Activated naive CD8-positive, alpha-beta T cell treated with anti-CD3 and anti-CD28 coated beads for 36 hours (primary cell): ENCODE results near the gene HDAC4. TPM values are rescaled to one million over a fixed set of nuclear protein-coding genes. Genes with fewer than 3 reads are reported as not detected.

ENCODE experiments used
- DNase-seq: peaks from one replicate; pipeline ENCODE4 v3.0.0; 2021
- H3K27ac Mint-ChIP-seq: one replicate; pipeline ENCODE4 v1.8.0; 2022; ENCODE audit warnings: mild to moderate bottlenecking, moderate library complexity, mixed read lengths
- H3K27me3 Mint-ChIP-seq: one replicate; pipeline ENCODE4 v1.8.0; 2022; ENCODE audit warnings: mild to moderate bottlenecking, mixed read lengths
- H3K36me3 Mint-ChIP-seq: one replicate; pipeline ENCODE4 v1.8.0; 2021; ENCODE audit warnings: mild to moderate bottlenecking, mixed read lengths
- H3K4me1 Mint-ChIP-seq: one replicate; pipeline ENCODE4 v1.8.0; 2021; ENCODE audit warnings: mixed read lengths
- H3K4me3 Mint-ChIP-seq: one replicate; pipeline ENCODE4 v1.8.0; 2022; ENCODE audit warnings: mild to moderate bottlenecking, moderate library complexity, mixed read lengths
- H3K9me3 Mint-ChIP-seq: one replicate; pipeline ENCODE4 v1.8.0; 2022; ENCODE audit warnings: mixed read lengths
- total RNA-seq, 2 experiments: library from RNA; stranded (reverse); gene quantifications; one replicate each; pipeline ENCODE4 v1.2.3, GENCODE V29; 2021

Gene HDAC4
- total RNA-seq, 2 experiments from 2014 or later: 19.1 to 20.2 TPM

GRCh38 chr2:239128706-239129105 is 272.1 kb downstream of the HDAC4 start:
- peaks cover 26% of the 10 kb centered on the region for H3K36me3 Mint-ChIP-seq
- no peaks in the 10 kb centered on the region for H3K27me3 Mint-ChIP-seq
- no peak for DNase-seq
- no peak overlapping the region for H3K27ac Mint-ChIP-seq
- no peak overlapping the region for H3K4me3 Mint-ChIP-seq
- peaks cover 1% of the 10 kb centered on the region for H3K9me3 Mint-ChIP-seq
- H3K4me1 Mint-ChIP-seq: no peaks in the 10 kb centered on the region

DNA sequence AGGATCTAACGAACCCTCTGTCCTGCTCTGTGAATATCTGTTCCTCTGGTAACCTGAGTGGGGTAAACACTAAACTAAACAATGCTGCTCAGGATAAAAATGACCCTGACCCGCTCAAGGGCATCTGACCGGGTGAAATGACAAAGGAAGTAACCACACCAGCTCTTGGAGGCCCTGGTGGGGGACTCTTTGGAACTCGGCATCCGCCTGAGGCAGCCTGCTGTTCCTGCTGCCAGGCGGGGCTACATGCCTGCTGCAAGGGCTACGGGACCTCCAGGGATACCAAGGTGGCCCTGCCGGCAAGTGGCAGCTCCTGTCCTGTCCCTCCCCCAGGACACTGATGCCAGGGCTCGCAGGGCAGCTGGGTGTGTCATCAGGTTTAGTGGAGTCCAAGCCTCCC is 273.3 kb downstream of the HDAC4 start:
- Mint-ChIP-seq H3K27me3 (no peaks in the 10 kb centered on the region), H3K27ac (no peak overlapping the region), H3K9me3 (peaks cover 1% of the 10 kb centered on the region), H3K4me3 (no peak overlapping the region), H3K36me3 (peaks cover 16% of the 10 kb centered on the region), H3K4me1 (no peaks in the 10 kb centered on the region)
- DNase-seq: no peak

- Mint-ChIP-seq H3K4me3 (no peak overlapping the region), H3K27me3 (no peaks in the 10 kb centered on the region), H3K9me3 (peaks cover 1% of the 10 kb centered on the region)
Measured at GRCh38 chr2:239125726-239126675, 274.8 kb downstream of the HDAC4 start.

GRCh38 chr2:239124152-239124899 is 276.5 kb downstream of the HDAC4 start:
- no peaks in the 10 kb centered on the region for H3K27me3 Mint-ChIP-seq
- peaks cover 4% of the 10 kb centered on the region for H3K4me1 Mint-ChIP-seq
- no peak overlapping the region for H3K4me3 Mint-ChIP-seq
- no peak overlapping the region for H3K27ac Mint-ChIP-seq
- DNase-seq: no peak
- H3K9me3 Mint-ChIP-seq: peaks cover 1% of the 10 kb centered on the region
- peaks cover 13% of the 10 kb centered on the region for H3K36me3 Mint-ChIP-seq

More at GRCh38 chr2:239125726-239126675, 274.8 kb downstream of the HDAC4 start:
- Mint-ChIP-seq H3K36me3 (peaks cover 13% of the 10 kb centered on the region), H3K27ac (peak overlapping the region; percentile 29), H3K4me1 (no peaks in the 10 kb centered on the region)
- DNase-seq: no peak

DNA sequence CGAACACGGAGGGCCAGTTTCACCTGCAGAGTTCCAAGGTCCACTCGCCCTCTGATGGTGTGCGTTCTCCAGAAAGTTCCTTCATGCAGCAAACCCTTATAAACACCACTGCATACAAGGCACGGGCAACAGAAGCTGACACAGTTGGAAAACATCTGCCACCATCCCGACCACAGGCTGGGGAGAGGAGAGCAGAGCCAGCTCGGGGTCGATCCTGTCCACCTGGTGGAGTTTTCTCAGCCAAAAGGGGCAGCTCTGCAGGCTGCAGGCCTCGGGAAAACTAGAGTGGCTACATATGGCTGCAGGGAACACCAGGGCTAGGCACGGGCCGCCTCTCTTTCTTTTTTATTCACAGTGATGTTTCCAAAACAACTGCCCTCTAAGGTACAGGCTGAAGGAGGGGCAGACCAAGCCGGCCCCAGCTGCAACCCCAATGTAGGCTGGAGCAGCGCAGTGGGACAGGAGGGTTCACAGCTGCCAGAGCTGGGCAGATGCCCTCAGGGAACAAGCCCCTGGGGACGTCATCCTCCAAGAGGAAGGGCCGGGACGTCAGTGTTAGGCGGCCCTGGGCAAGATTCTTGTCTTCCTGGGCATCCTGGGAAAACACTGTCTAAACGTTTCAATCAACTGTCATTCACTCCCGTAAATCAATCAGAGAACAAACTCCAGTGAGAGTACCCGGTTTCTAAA is 278.3 kb downstream of the HDAC4 start:
- Mint-ChIP-seq H3K27me3 (no peaks in the 10 kb centered on the region), H3K4me1 (peaks cover 15% of the 10 kb centered on the region), H3K4me3 (no peak overlapping the region), H3K27ac (no peak overlapping the region), H3K36me3 (peaks cover 13% of the 10 kb centered on the region), H3K9me3 (peaks cover 1% of the 10 kb centered on the region)
- no peak for DNase-seq

DNA sequence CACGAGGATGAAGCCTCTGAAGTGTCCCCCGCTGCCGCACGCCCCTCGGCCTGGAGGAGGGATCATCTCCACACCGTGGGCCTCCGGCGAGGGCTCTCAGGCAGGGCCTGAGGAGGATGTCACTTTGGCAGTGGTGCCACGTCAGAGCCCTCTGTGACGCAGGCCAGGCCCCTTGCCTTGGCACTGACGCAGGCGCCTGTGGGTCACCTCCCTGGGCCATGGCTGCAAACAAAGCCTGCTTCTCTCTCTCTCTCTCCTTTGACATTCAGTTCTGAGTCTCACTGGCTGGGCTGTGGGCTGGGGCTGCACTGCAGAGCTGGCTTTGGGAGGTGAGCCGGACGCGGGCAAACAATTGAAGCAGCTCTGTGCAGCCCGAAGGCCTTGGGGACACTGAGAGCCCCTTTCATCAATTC is 279.2 kb downstream of the HDAC4 start:
- peaks cover 1% of the 10 kb centered on the region for H3K9me3 Mint-ChIP-seq
- peaks cover 13% of the 10 kb centered on the region for H3K36me3 Mint-ChIP-seq
- H3K4me3 Mint-ChIP-seq: no peak overlapping the region
- peaks cover 15% of the 10 kb centered on the region for H3K4me1 Mint-ChIP-seq
- DNase-seq: no peak
- H3K27me3 Mint-ChIP-seq: no peaks in the 10 kb centered on the region
- H3K27ac Mint-ChIP-seq: no peak overlapping the region

DNA sequence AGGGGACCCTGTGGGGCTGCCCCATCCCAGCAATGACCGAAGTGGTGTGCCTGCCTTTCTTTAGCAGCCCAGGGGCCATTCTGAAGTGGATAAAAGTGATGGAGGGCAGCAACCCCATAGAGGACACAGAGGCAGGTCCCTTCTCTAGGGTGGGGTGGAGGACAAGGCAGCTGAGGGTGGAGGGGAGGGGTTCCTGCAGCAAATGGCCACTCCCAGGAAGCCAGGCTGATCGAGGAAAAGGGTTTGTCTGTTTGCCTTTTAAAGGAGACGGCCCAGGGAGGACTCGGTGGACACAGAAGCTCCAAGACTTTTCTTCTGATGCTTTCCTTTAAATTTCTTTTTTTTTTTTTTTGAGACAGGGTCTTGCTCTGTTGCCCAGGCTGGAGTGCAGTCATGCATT is 280.2 kb downstream of the HDAC4 start:
- Mint-ChIP-seq H3K9me3 (peaks cover 1% of the 10 kb centered on the region), H3K4me1 (peaks cover 15% of the 10 kb centered on the region)

GRCh38 chr2:239119346-239120126 is 281.3 kb downstream of the HDAC4 start:
- DNase-seq: no peak
- Mint-ChIP-seq H3K36me3 (peaks cover 3% of the 10 kb centered on the region), H3K27me3 (no peaks in the 10 kb centered on the region), H3K4me1 (peaks cover 15% of the 10 kb centered on the region), H3K9me3 (no peaks in the 10 kb centered on the region), H3K4me3 (no peak overlapping the region), H3K27ac (no peak overlapping the region)

More for the DNA sequence above, 280.2 kb downstream of the HDAC4 start:
- Mint-ChIP-seq H3K4me3 (no peak overlapping the region), H3K36me3 (peaks cover 13% of the 10 kb centered on the region), H3K27ac (no peak overlapping the region), H3K27me3 (no peaks in the 10 kb centered on the region)
- no peak for DNase-seq

DNA sequence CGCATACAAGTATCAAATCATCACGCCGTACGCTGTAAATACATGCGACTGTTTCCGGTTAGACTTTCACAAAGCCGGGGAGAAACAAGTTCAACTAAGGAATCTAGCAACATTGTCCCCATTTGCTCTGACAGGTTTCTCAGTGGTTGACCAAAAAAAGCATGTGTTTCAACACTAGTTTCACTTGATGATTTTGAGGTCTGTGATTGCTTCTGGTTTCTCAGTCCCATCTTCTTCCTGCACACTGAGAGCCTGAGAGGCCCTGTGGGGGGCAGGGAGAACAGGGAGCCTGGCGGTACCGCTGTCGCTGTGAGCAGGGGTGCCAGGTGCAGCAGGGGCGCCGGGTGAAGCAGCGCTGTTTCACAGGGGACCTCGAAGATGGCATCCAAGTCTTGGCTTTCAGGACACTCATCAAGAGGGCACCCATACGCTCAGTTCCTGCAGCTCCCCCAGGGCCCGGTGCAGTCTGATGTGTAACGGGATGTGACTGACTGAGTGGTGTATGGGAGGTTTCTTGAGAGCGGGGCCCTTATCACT is 282.1 kb downstream of the HDAC4 start:
- Mint-ChIP-seq H3K27ac (no peak overlapping the region), H3K9me3 (no peaks in the 10 kb centered on the region), H3K4me3 (no peak overlapping the region), H3K4me1 (peaks cover 15% of the 10 kb centered on the region), H3K36me3 (no peaks in the 10 kb centered on the region), H3K27me3 (no peaks in the 10 kb centered on the region)
- peak; percentile 11 for DNase-seq

DNA sequence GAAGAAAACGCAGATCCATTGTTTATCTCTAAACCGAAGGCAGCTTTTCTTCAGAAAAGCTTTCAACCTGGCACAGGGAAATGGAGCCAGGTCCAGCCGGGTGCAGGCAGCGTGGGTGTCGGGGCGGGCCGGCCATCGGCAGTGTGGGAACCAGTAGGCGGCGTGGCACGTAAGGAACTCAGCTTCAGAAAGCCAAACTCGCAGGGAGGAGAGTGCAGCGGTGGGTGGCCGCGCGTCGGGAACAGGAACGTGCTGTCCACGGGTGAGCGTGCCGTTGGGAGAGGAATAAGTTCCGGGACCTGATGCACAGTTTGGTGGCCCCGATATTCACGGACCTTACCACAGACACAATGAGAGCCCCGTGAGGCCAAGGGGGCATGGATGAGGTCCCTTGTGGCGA is 282.6 kb downstream of the HDAC4 start:
- H3K4me1 Mint-ChIP-seq: peaks cover 15% of the 10 kb centered on the region
- no peaks in the 10 kb centered on the region for H3K27me3 Mint-ChIP-seq
- H3K36me3 Mint-ChIP-seq: no peaks in the 10 kb centered on the region
- no peak overlapping the region for H3K4me3 Mint-ChIP-seq
- no peak for DNase-seq
- no peak overlapping the region for H3K27ac Mint-ChIP-seq
- no peaks in the 10 kb centered on the region for H3K9me3 Mint-ChIP-seq

GRCh38 chr2:239117831-239118230 is 283.0 kb downstream of the HDAC4 start:
- Mint-ChIP-seq H3K9me3 (no peaks in the 10 kb centered on the region), H3K27ac (no peak overlapping the region), H3K36me3 (no peaks in the 10 kb centered on the region), H3K27me3 (no peaks in the 10 kb centered on the region), H3K4me3 (no peak overlapping the region), H3K4me1 (peaks cover 15% of the 10 kb centered on the region)
- DNase-seq: no peak

- Mint-ChIP-seq H3K27ac (no peak overlapping the region), H3K4me3 (no peak overlapping the region), H3K9me3 (no peaks in the 10 kb centered on the region), H3K4me1 (peaks cover 15% of the 10 kb centered on the region), H3K36me3 (no peaks in the 10 kb centered on the region), H3K27me3 (no peaks in the 10 kb centered on the region)
- no peak for DNase-seq
Measured at GRCh38 chr2:239116456-239117246, 284.2 kb downstream of the HDAC4 start.

DNA sequence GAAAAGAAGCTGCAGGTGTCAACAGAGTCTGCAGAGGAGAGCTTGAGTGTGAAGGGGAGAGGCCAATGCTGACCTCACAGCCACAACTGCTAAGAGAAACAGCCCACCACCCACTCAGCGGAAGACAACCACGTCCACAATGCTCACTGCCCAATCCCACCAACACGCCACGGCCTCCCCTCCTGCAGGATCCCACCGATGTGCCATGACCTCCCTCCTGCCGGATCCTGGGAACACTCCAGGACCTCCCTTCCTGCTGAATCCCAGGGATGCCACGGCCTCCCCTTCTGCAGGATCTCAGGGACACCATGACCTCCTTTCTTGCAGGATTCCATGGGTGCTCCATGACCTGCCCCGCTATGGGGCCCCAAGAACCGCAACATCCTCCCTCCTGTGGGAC is 285.2 kb downstream of the HDAC4 start:
- H3K4me1 Mint-ChIP-seq: peaks cover 15% of the 10 kb centered on the region
- H3K9me3 Mint-ChIP-seq: no peaks in the 10 kb centered on the region
- H3K27ac Mint-ChIP-seq: no peak overlapping the region
- no peaks in the 10 kb centered on the region for H3K36me3 Mint-ChIP-seq
- no peaks in the 10 kb centered on the region for H3K27me3 Mint-ChIP-seq
- no peak for DNase-seq
- no peak overlapping the region for H3K4me3 Mint-ChIP-seq
